Measurements from ENCODE around the gene AMD1.

Gene AMD1

DNA sequence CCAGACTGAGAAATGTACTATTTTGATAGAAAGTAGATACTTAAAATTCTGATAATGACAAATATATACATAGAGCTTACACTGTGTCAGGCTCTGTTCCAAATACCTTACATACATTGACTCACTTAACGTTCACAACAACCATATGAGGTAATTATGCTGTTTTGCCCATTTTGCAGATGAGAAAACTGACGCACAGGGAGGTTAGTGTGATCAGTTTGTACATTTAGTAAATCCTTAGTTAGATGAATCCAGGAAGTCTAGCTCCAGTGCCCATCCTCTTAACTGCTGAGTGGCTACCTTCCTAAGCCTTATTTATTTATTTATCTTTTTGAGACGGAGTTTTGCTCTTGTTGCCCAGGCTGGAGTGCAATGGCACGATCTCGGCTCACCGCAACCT is 60.6 kb downstream of the AMD1 start:
- TF ChIP-seq EZH2phosphoT487 (IDR thresholded peaks at IDR 0.05; ENCODE audit: low read length) (no peak), EZH2 (optimal IDR thresholded peaks at IDR 0.05; ENCODE audit: low read depth, low read length) (no peak)
- TF ChIP-seq, protein P1, sequence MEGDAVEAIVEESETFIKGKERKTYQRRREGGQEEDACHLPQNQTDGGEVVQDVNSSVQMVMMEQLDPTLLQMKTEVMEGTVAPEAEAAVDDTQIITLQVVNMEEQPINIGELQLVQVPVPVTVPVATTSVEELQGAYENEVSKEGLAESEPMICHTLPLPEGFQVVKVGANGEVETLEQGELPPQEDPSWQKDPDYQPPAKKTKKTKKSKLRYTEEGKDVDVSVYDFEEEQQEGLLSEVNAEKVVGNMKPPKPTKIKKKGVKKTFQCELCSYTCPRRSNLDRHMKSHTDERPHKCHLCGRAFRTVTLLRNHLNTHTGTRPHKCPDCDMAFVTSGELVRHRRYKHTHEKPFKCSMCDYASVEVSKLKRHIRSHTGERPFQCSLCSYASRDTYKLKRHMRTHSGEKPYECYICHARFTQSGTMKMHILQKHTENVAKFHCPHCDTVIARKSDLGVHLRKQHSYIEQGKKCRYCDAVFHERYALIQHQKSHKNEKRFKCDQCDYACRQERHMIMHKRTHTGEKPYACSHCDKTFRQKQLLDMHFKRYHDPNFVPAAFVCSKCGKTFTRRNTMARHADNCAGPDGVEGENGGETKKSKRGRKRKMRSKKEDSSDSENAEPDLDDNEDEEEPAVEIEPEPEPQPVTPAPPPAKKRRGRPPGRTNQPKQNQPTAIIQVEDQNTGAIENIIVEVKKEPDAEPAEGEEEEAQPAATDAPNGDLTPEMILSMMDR (IDR thresholded peaks at IDR 0.05; ENCODE audit: low read length): no peak
- no peak for DNase-seq
- no peak overlapping the region for H3K27ac ChIP-seq (ENCODE audit: low read length)

DNA sequence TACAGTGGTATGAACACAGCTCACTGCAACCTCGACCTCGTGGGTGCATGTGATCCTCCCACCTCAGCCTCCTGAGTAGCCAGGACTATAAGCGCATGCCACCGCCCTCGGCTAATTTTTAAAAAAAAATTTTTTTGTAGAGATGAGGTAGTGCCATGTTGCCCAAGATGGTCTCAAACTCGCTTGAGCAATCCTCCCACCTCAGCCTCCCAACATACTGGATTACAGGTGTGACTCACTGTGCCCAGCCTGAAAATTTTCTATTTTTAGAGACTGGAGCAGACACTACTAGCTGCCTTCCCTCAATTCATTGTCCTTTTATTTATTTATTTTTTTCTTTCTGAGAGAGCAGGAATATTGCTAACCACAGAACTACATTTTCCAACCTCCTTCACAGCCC is 63.6 kb downstream of the AMD1 start:
- no peak overlapping the region for H3K4me2 ChIP-seq (ENCODE audit: low read depth, low read length)
- H3F3A ChIP-seq (ENCODE audit: insufficient read depth, low read length): no peaks in the 10 kb centered on the region
- DNase-seq: no peak
- no peaks in the 10 kb centered on the region for H3K9me3 ChIP-seq (replicated peaks; ENCODE audit: insufficient read depth, low read length)
- no peaks in the 10 kb centered on the region for H3K27me3 ChIP-seq (replicated peaks; ENCODE audit: insufficient read depth, low read length)
- H3K9me2 ChIP-seq (replicated peaks; ENCODE audit: insufficient read depth, low read length): no peaks in the 10 kb centered on the region
- TF ChIP-seq, protein P1 (IDR thresholded peaks at IDR 0.05; ENCODE audit: low read length): no peak
- TF ChIP-seq EZH2phosphoT487 (IDR thresholded peaks at IDR 0.05; ENCODE audit: low read length) (no peak), EZH2 (optimal IDR thresholded peaks at IDR 0.05; ENCODE audit: low read depth, low read length) (no peak)
- H2AFZ ChIP-seq (ENCODE audit: low read length): no peak overlapping the region
- H3K79me2 ChIP-seq (ENCODE audit: low read length): no peaks in the 10 kb centered on the region
- no peaks in the 10 kb centered on the region for H4K20me1 ChIP-seq (ENCODE audit: insufficient read depth, low read length)
- no peaks in the 10 kb centered on the region for H3K36me3 ChIP-seq (replicated peaks; ENCODE audit: insufficient read depth, low read length)
- no peak overlapping the region for H3K4me3 ChIP-seq (ENCODE audit: low read length)
- no peak overlapping the region for H3K9ac ChIP-seq (ENCODE audit: low read length)
- H3K27ac ChIP-seq (ENCODE audit: low read length): no peak overlapping the region
- H3K4me1 ChIP-seq (ENCODE audit: low read length): no peaks in the 10 kb centered on the region

More for the DNA sequence above, 60.6 kb downstream of the AMD1 start:
- H3K4me3 ChIP-seq (ENCODE audit: low read length): no peak overlapping the region
- H3K9ac ChIP-seq (ENCODE audit: low read length): no peak overlapping the region
- H2AFZ ChIP-seq (ENCODE audit: low read length): no peak overlapping the region
- no peaks in the 10 kb centered on the region for H3F3A ChIP-seq (ENCODE audit: insufficient read depth, low read length)
- H3K79me2 ChIP-seq (ENCODE audit: low read length): no peaks in the 10 kb centered on the region
- H3K4me2 ChIP-seq (ENCODE audit: low read depth, low read length): no peak overlapping the region
- no peaks in the 10 kb centered on the region for H3K9me3 ChIP-seq (replicated peaks; ENCODE audit: insufficient read depth, low read length)
- H3K4me1 ChIP-seq (ENCODE audit: low read length): no peaks in the 10 kb centered on the region
- H3K9me2 ChIP-seq (replicated peaks; ENCODE audit: insufficient read depth, low read length): no peaks in the 10 kb centered on the region
- H4K20me1 ChIP-seq (ENCODE audit: insufficient read depth, low read length): no peaks in the 10 kb centered on the region
- no peaks in the 10 kb centered on the region for H3K36me3 ChIP-seq (replicated peaks; ENCODE audit: insufficient read depth, low read length)
- H3K27me3 ChIP-seq (replicated peaks; ENCODE audit: insufficient read depth, low read length): no peaks in the 10 kb centered on the region

DNA sequence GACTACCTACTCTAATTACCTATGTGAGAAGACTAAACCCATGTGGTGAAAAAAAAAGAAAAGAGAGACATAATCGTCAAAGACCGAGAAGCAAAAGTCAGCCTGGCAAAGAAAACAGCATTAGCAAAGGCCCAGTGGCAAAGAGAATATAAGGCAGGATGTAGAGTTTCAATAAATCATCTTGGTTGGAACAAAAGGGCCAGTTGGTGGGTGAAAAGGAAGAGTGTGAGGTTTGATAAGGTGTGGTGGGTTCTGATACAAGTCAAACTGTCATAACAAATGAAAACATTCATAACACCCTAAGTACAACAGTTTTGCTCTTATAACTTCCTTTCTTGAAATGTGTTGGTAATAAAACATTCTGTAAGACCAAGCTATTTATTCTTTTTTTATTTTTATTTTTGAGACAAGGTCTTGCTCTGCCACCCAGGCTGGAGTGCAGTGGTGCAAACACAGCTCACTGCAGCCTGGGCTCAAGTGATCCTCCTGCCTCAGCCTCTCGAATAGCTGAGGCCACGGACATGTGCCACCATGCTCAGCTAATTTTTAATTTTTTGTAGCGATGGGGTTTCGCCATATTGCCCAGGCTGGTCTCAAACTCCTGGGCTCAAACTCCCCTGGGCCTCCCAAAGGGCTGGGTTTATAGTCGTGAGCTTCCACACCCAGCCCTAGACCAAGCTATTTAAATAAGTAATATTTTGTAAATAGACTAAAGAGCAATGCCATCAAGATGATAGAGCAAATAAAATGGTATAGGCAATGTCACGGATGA is 65.0 kb downstream of the AMD1 start:
- H3F3A ChIP-seq (ENCODE audit: insufficient read depth, low read length): no peaks in the 10 kb centered on the region
- no peaks in the 10 kb centered on the region for H3K36me3 ChIP-seq (replicated peaks; ENCODE audit: insufficient read depth, low read length)
- H3K27ac ChIP-seq (ENCODE audit: low read length): no peak overlapping the region
- H3K4me2 ChIP-seq (ENCODE audit: low read depth, low read length): no peak overlapping the region
- no peak for DNase-seq
- H3K9me2 ChIP-seq (replicated peaks; ENCODE audit: insufficient read depth, low read length): no peaks in the 10 kb centered on the region
- no peaks in the 10 kb centered on the region for H4K20me1 ChIP-seq (ENCODE audit: insufficient read depth, low read length)
- H3K27me3 ChIP-seq (replicated peaks; ENCODE audit: insufficient read depth, low read length): no peaks in the 10 kb centered on the region
- H3K9me3 ChIP-seq (replicated peaks; ENCODE audit: insufficient read depth, low read length): no peaks in the 10 kb centered on the region
- H3K9ac ChIP-seq (ENCODE audit: low read length): no peak overlapping the region
- H3K79me2 ChIP-seq (ENCODE audit: low read length): no peaks in the 10 kb centered on the region
- H3K4me3 ChIP-seq (ENCODE audit: low read length): no peak overlapping the region
- no peak overlapping the region for H2AFZ ChIP-seq (ENCODE audit: low read length)
- no peak for TF ChIP-seq EZH2phosphoT487 (IDR thresholded peaks at IDR 0.05; ENCODE audit: low read length)
- TF ChIP-seq, protein P1 (IDR thresholded peaks at IDR 0.05; ENCODE audit: low read length): no peak
- TF ChIP-seq EZH2 (optimal IDR thresholded peaks at IDR 0.05; ENCODE audit: low read depth, low read length): no peak
- H3K4me1 ChIP-seq (ENCODE audit: low read length): no peaks in the 10 kb centered on the region

Measured in MM.1S (cell line).